ENCODE measurements around the gene DDX5. TPM values are rescaled to one million over a fixed set of nuclear protein-coding genes. Genes with fewer than 3 reads are reported as not detected.

DDX5 gene
- total and polyA plus RNA-seq, 2 of the 13 experiments (the other 11 are each of a cell fraction or from before 2014, with no cell fraction given) = 503 to 684 TPM

GRCh38 chr17:64506576-64507412, 705 bp upstream of the DDX5 start, which contains the start of gene CEP95 (continued):
- TF ChIP-seq ZBTB2 (CRISPR knock-in tag; IDR thresholded peaks at IDR 0.05; ENCODE audit: low read depth) (peak; percentile 95), GATAD1 (CRISPR knock-in tag; IDR thresholded peaks at IDR 0.05) (peak; percentile 88), ZFP91 (CRISPR knock-in tag; IDR thresholded peaks at IDR 0.05; ENCODE audit: borderline replicate concordance) (peak; percentile 92), ETV5 (CRISPR knock-in tag; IDR thresholded peaks at IDR 0.05; ENCODE audit: borderline replicate concordance) (peak; percentile 97), ZNF329 (CRISPR knock-in tag; IDR thresholded peaks at IDR 0.05; ENCODE audit: low read depth) (no peak), USF2 (IDR thresholded peaks at IDR 0.05; ENCODE audit: low read depth, low read length) (peak; percentile 86), USF2 (CRISPR knock-in tag; IDR thresholded peaks at IDR 0.05; ENCODE audit: borderline replicate concordance) (peak; percentile 95), ARID4A (CRISPR knock-in tag; IDR thresholded peaks at IDR 0.05; ENCODE audit: borderline replicate concordance) (peak; percentile 98), TEF (CRISPR knock-in tag; IDR thresholded peaks at IDR 0.05) (no peak; the same call in 1 of the 2 replicates), SNRNP70 (IDR thresholded peaks at IDR 0.05; ENCODE audit: low read depth, low read length) (no peak), MBD4 (IDR thresholded peaks at IDR 0.05; ENCODE audit: borderline replicate concordance, low read length) (no peak), ZNF839 (CRISPR knock-in tag; IDR thresholded peaks at IDR 0.05; ENCODE audit: borderline replicate concordance) (peak; percentile 87; the same call in 1 of the 2 replicates), PBX3 (CRISPR knock-in tag; IDR thresholded peaks at IDR 0.05; ENCODE audit: borderline replicate concordance) (peak; percentile 48; the same call in 1 of the 2 replicates), ZNF441 (CRISPR knock-in tag; IDR thresholded peaks at IDR 0.05; ENCODE audit: borderline replicate concordance) (peak; percentile 20; the same call in 1 of the 2 replicates)

Measured in HepG2 (cell line).